HepG2 (cell line): ENCODE data around the gene SPNS1. TPM values are rescaled to one million over a fixed set of nuclear protein-coding genes. Genes with fewer than 3 reads are reported as not detected.

Experiments used
- ATF6 ChIP-seq: sonication (generic); formaldehyde crosslinking; conservative IDR thresholded peaks from 2 replicates; pipeline ENCODE4 v1.4.0; 2020; ENCODE audit warnings: missing genetic modification reagents
- E2F1 ChIP-seq: sonication (generic); formaldehyde crosslinking; IDR thresholded peaks from 2 replicates; pipeline ENCODE4 v1.5.0; 2020; ENCODE audit warnings: missing genetic modification reagents
- ETV6 ChIP-seq: sonication (generic); formaldehyde crosslinking; conservative IDR thresholded peaks from 2 replicates; pipeline ENCODE4 v1.4.0; 2020; ENCODE audit warnings: missing genetic modification reagents
- GFI1 ChIP-seq: sonication (generic); formaldehyde crosslinking; IDR thresholded peaks from 2 replicates; pipeline ENCODE4 v1.5.0; 2020; ENCODE audit warnings: missing genetic modification reagents, mild to moderate bottlenecking, borderline replicate concordance
- HNF4A ChIP-seq: sonication (generic); formaldehyde crosslinking; IDR thresholded peaks from 2 replicates; pipeline ENCODE4 v1.4.0; 2020; ENCODE audit warnings: missing genetic modification reagents
- HOXA3 ChIP-seq: sonication (generic); formaldehyde crosslinking; IDR thresholded peaks from 2 replicates; pipeline ENCODE4 v1.5.0; 2020; ENCODE audit warnings: missing genetic modification reagents
- KAT8 ChIP-seq: IDR thresholded peaks from 2 replicates; pipeline ENCODE4 v1.6.1; 2016; ENCODE audit warnings: missing genetic modification reagents, missing compliant biosample characterization
- MLLT10 ChIP-seq: sonication (generic); formaldehyde crosslinking; IDR thresholded peaks from 2 replicates; pipeline ENCODE4 v1.4.0; 2020; ENCODE audit warnings: missing genetic modification reagents
- PHF20 ChIP-seq: sonication (generic); formaldehyde crosslinking; IDR thresholded peaks from 2 replicates; pipeline ENCODE4 v1.5.0; 2020; ENCODE audit warnings: mild to moderate bottlenecking, missing genetic modification reagents
- RAD51 ChIP-seq: fragments of 450-650 bp; IDR thresholded peaks from 2 replicates; pipeline ENCODE4 v1.6.1; 2016; ENCODE audit warnings: borderline replicate concordance
- RARG ChIP-seq: sonication (generic); formaldehyde crosslinking; IDR thresholded peaks from 2 replicates; pipeline ENCODE4 v1.4.0; 2020; ENCODE audit warnings: low read depth, mild to moderate bottlenecking, missing genetic modification reagents
- REXO4 ChIP-seq: sonication (generic); formaldehyde crosslinking; IDR thresholded peaks from 2 replicates; pipeline ENCODE4 v1.8.0; 2022; ENCODE audit warnings: missing genetic modification reagents, mild to moderate bottlenecking, borderline replicate concordance
- TCF7L2 ChIP-seq: IDR thresholded peaks from 2 replicates; pipeline ENCODE4 v1.6.1; 2011; ENCODE audit warnings: mild to moderate bottlenecking, low read depth, low read length, moderate library complexity
- TEAD2 ChIP-seq: sonication (generic); formaldehyde crosslinking; IDR thresholded peaks from 2 replicates; pipeline ENCODE4 v1.9.0; 2021; ENCODE audit warnings: missing genetic modification reagents
- TFDP2 ChIP-seq: sonication (generic); formaldehyde crosslinking; IDR thresholded peaks from 2 replicates; pipeline ENCODE4 v1.4.0; 2020; ENCODE audit warnings: missing genetic modification reagents
- ZNF3 ChIP-seq: IDR thresholded peaks from 2 replicates; pipeline ENCODE4 v1.7.0; 2017; ENCODE audit warnings: inconsistent platforms
- ZSCAN30 ChIP-seq: sonication (generic); formaldehyde crosslinking; IDR thresholded peaks from 2 replicates; pipeline ENCODE4 v1.5.0; 2020; ENCODE audit warnings: mild to moderate bottlenecking, missing genetic modification reagents
- polyA plus RNA-seq, 8 experiments: library from polyadenylated mRNA; depleted of rRNA in 3 of 8; stranded (reverse) in 7 of 8; unstranded in 1 of 8; fragments of >200 nt; fragmentation: Illumina TruSeq in 4 of 8; extraction: Trizol in 4 of 8; gene quantifications; 2 replicates each; pipeline versions ENCODE4 v1.2.1 to v1.2.3, GENCODE V29; 2011 to 2016; ENCODE audit warnings: low read depth in 4 of 8, missing spikeins in 1 of 8, mixed read lengths in 1 of 8; ENCODE audit not compliant: insufficient read depth in 1 of 8
- total RNA-seq, 5 experiments: library from RNA; depleted of rRNA; stranded (reverse); fragments of >200 nt; fragmentation: Illumina TruSeq; extraction: Trizol; gene quantifications; 2 replicates each; pipeline ENCODE4 v1.2.3, GENCODE V29; 2016; ENCODE audit warnings: low read depth in 1 of 5

Gene SPNS1
- total and polyA plus RNA-seq, 2 of the 13 experiments (the other 11 are each of a cell fraction or from before 2014, with no cell fraction given) = 25.6 to 38.8 TPM

GRCh38 chr16:28974437-28975157 is at the start of gene SPNS1 (continued):
- peak; percentile 92; the same call in 1 of the 2 replicates for TF ChIP-seq RARG
- no peak; the same call in 1 of the 2 replicates for TF ChIP-seq ZSCAN30 (CRISPR knock-in tag)
- peak; percentile 99 for TF ChIP-seq RAD51
- no peak for TF ChIP-seq ZNF3
- TF ChIP-seq TFDP2 = peak; percentile 85
- peak; percentile 97 for TF ChIP-seq HOXA3
- TF ChIP-seq ETV6 (CRISPR knock-in tag) = peak; percentile 34; the same call in 1 of the 2 replicates
- TF ChIP-seq E2F1 (CRISPR knock-in tag) = peak; percentile 91
- TF ChIP-seq MLLT10 (CRISPR knock-in tag) = no peak
- peak; percentile 88; the same call in 1 of the 2 replicates for TF ChIP-seq TEAD2
- no peak for TF ChIP-seq ATF6 (CRISPR knock-in tag)
- peak; percentile 100 for TF ChIP-seq PHF20
- TF ChIP-seq KAT8 = peak; percentile 100
- no peak for TF ChIP-seq GFI1 (CRISPR knock-in tag)
- TF ChIP-seq TCF7L2 = no peak
- no peak for TF ChIP-seq REXO4 (CRISPR knock-in tag)
- peak; percentile 65; the same call in 1 of the 2 replicates for TF ChIP-seq HNF4A (CRISPR knock-in tag)
